A549 treated with AZD9567 at 1 μM for 4 hours (cell line): ENCODE results near the gene TRAF3IP1. TPM values are rescaled to one million over a fixed set of nuclear protein-coding genes. Genes with fewer than 3 reads are reported as not detected.

Experiments used
- total RNA-seq: library from RNA; stranded (reverse); fragments of 200-300 nt; extraction: Qiagen RNA extraction; gene quantifications from 5 replicates; pipeline ENCODE4 v1.2.3, GENCODE V29; 2022; ENCODE audit not compliant: insufficient read depth

TRAF3IP1 gene
- total RNA-seq, result 12.2 to 17.4 TPM (median 14.1 TPM) in 5 replicates

DNA sequence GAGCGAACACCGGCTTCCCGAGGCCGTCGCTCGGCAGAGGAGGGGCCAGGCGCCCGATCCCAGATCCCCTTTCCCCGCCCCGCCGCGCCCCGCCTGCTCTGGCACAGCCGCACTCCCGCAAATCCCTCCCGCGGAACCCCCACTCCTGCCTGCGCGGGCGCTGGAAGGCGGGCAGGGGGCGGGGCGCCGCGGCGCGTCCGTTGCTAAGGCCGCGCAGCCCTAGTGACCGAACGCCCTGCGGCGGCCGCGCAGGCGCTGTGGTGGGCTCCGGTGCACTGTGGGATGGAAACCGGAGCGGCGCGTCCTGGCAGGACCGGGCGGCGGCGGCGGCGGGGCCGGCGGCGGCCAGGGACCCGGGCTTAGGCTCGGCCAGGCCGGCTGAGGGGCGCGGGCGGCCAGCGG, at the start of gene TRAF3IP1:
Gene TRAF3IP1, plus strand, starts transcription at position 273 of the 402 bp plus-strand sequence. CDS start 145 bp downstream, outside the sequence.

DNA sequence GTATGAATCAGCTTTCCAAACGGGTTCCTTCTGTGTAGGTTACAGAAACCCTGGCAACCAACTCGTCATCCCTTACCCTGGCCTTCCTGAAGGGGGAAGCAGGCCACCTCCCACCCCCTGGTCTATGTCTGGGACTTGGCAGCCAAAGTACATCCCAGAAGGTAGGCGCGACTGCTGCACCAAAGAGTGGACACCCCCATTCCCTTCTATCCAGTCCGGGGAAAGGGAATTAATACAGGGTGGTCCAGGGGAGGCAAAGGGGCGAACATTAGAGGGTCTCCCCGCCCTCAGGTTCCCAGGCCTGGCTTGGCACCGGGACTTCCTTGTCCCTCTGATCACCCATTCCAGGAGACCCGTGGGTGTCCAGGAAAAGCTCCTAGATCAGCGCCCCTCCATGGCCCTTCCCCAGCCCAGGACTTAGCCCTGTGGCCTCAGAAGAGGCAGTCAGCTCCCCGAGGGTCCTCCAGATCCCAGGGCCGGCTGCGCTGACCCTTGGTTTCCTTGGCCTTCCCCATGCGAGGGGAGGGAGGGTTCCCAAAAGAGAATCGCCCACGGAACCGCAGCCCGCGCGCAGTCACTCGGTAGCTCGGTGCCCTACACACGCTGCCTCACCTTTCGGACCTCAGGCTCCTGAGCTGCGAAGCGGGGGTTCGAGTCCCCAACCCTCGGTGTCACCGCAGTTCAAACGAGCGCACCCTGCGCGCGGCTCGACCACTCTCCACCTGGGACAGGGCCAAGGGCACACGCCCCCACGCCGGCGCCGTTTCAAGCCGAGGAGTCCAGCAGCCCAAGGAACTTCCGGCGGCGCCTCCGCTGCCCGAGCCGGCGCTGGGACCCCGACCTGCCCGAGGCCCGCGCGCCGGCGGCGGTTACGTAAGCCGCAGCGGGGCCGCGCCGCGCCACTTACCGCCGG, 32.3 kb upstream of the TRAF3IP1 start, which contains the start of gene PER2:
Gene PER2, minus strand, starts transcription at position 874 of the 913 bp plus-strand sequence. CDS start 10,674 bp downstream, outside the sequence.

GRCh38 chr2:238426568-238427434, 106.5 kb downstream of the TRAF3IP1 start, which contains the start of gene ASB1:
ASB1 (plus strand) TSS chr2:238426927; CDS start chr2:238427071, 144 bp downstream.

Other genes starting within 250 kb of the TRAF3IP1 start
- 0.11 to 0.23 TPM (median 0.16 TPM) in 4 of 5 replicates, not detected in the other for gene ESPNL, start 220.2 kb upstream of the TRAF3IP1 start, total RNA-seq
- gene KLHL30, start 181.8 kb upstream of the TRAF3IP1 start, total RNA-seq, result 0.09 to 0.13 TPM (median 0.11 TPM) in 4 of 5 replicates, not detected in the other
- gene ERFE, start 161.5 kb upstream of the TRAF3IP1 start, total RNA-seq, result 7.5 to 13.6 TPM (median 8.5 TPM) in 5 replicates
- 39.6 to 44.0 TPM (median 43.2 TPM) in 5 replicates for gene ILKAP, start 116.8 kb upstream of the TRAF3IP1 start, total RNA-seq
- 14.2 to 17.4 TPM (median 16.4 TPM) in 5 replicates for gene HES6, start 80.5 kb upstream of the TRAF3IP1 start, total RNA-seq
- 4.5 to 6.0 TPM (median 5.2 TPM) in 5 replicates for gene PER2, start 31.9 kb upstream of the TRAF3IP1 start, total RNA-seq
- 16.3 to 54.7 TPM (median 52.5 TPM) in 5 replicates for gene ASB1, start 106.4 kb downstream of the TRAF3IP1 start, total RNA-seq